OCI-LY3 (cell line): ENCODE results near the gene VPS13C.

Source experiments
- H2AFZ ChIP-seq: fragments of 200-600, 300-600 bp; shearing (Covaris generic); 2 replicates; pipeline ENCODE4 v1.6.0; 2014; ENCODE audit warnings: antibody characterized with exemption, low read depth, low read length
- H3K27ac ChIP-seq: fragments of 200-600, 300-600 bp; sonication (generic); 2 replicates; pipeline ENCODE4 v1.5.1; 2014; ENCODE audit warnings: mild to moderate bottlenecking, low read length, moderate library complexity, mixed read lengths
- H3K27me3 ChIP-seq: fragments of 200-600, 300-600 bp; sonication (generic); 2 replicates; pipeline ENCODE4 v1.6.1; 2014; ENCODE audit warnings: low read depth, low read length, mixed read lengths
- H3K36me3 ChIP-seq: fragments of 200-600, 300-600 bp; sonication (generic); replicated peaks from 2 replicates; pipeline ENCODE3; 2014; ENCODE audit warnings: low read depth, low read length, mixed read lengths
- H3K4me1 ChIP-seq: fragments of 300-600, 200-600 bp; sonication (generic); 2 replicates; pipeline ENCODE4 v1.6.1; 2014; ENCODE audit warnings: low read length, mixed read lengths
- H3K4me2 ChIP-seq: fragments of 200-600, 300-600 bp; sonication (generic); 2 replicates; pipeline ENCODE4 v1.6.1; 2014; ENCODE audit warnings: low read length, mixed read lengths
- H3K4me3 ChIP-seq: fragments of 300-600, 200-600 bp; sonication (generic); 2 replicates; pipeline ENCODE4 v1.5.1; 2014; ENCODE audit warnings: antibody characterized with exemption, mild to moderate bottlenecking, low read length, moderate library complexity
- H3K79me2 ChIP-seq: fragments of 300-600, 200-600 bp; shearing (Covaris generic); 2 replicates; pipeline ENCODE4 v1.6.1; 2014; ENCODE audit warnings: mild to moderate bottlenecking, low read length, mixed read lengths
- H3K9ac ChIP-seq: fragments of 300-600, 200-600 bp; shearing (Covaris generic); 2 replicates; pipeline ENCODE4 v1.6.0; 2014; ENCODE audit warnings: mild to moderate bottlenecking, low read length, moderate library complexity
- H3K9me3 ChIP-seq: fragments of 200-600, 300-600 bp; shearing (Covaris generic); 2 replicates; pipeline ENCODE4 v1.6.1; 2014; ENCODE audit warnings: low read length, mixed read lengths; ENCODE audit not compliant: insufficient read depth
- H4K20me1 ChIP-seq: fragments of 200-600, 300-600 bp; sonication (generic); 2 replicates; pipeline ENCODE4 v1.6.1; 2016; ENCODE audit warnings: low read length, mixed read lengths; ENCODE audit not compliant: insufficient read depth
- CTCF ChIP-seq: fragments of 200-600, 300-600 bp; sonication (generic); IDR thresholded peaks from 2 replicates; pipeline ENCODE4 v1.5.1; 2014; ENCODE audit warnings: antibody characterized with exemption, low read length, low read depth
- EZH2phosphoT487 ChIP-seq: fragments of 200-600 bp; shearing (Covaris generic); IDR thresholded peaks from 2 replicates; pipeline ENCODE4 v1.6.1; 2018; ENCODE audit warnings: antibody characterized with exemption, mixed run types, low read depth

The VPS13C gene

GRCh38 chr15:62046078-62046743, 14.0 kb downstream of the VPS13C start:
- peak overlapping the region; percentile 92 for H3K4me2 ChIP-seq
- H3K27me3 ChIP-seq: no peaks in the 10 kb centered on the region
- H3K79me2 ChIP-seq: peaks cover 62% of the 10 kb centered on the region
- H3K9me3 ChIP-seq: no peaks in the 10 kb centered on the region
- H3K4me1 ChIP-seq: peaks cover 35% of the 10 kb centered on the region
- H2AFZ ChIP-seq: no peak overlapping the region
- H3K9ac ChIP-seq: peak overlapping the region; percentile 32; the same call in 1 of the 2 replicates
- TF ChIP-seq EZH2phosphoT487 (no peak), CTCF (no peak)
- H3K36me3 ChIP-seq: peaks cover 22% of the 10 kb centered on the region
- peak overlapping the region; percentile 69 for H3K4me3 ChIP-seq
- peak overlapping the region; percentile 67 for H3K27ac ChIP-seq
- H4K20me1 ChIP-seq: peaks cover 44% of the 10 kb centered on the region

GRCh38 chr15:62035256-62035924, 24.9 kb downstream of the VPS13C start:
- no peak for TF ChIP-seq CTCF
- no peak for TF ChIP-seq EZH2phosphoT487
- Histone ChIP-seq H3K4me2 (no peak overlapping the region), H3K9ac (no peak overlapping the region), H3K9me3 (no peaks in the 10 kb centered on the region), H2AFZ (no peak overlapping the region), H3K4me1 (peaks cover 6% of the 10 kb centered on the region; the same call in 1 of the 2 replicates), H3K4me3 (no peak overlapping the region), H4K20me1 (0 out of 2 replicates have a peak, but pooled peaks cover 3% of the 10 kb centered on the region), H3K27me3 (no peaks in the 10 kb centered on the region), H3K79me2 (peaks cover 2% of the 10 kb centered on the region; the same call in 1 of the 2 replicates), H3K27ac (no peak overlapping the region), H3K36me3 (peaks cover 23% of the 10 kb centered on the region)

GRCh38 chr15:62027916-62028315, 32.3 kb downstream of the VPS13C start:
- Histone ChIP-seq H4K20me1 (no peaks in the 10 kb centered on the region), H2AFZ (no peak overlapping the region), H3K4me3 (peak overlapping the region; percentile 34), H3K36me3 (peaks cover 46% of the 10 kb centered on the region), H3K27ac (peak overlapping the region; percentile 85), H3K27me3 (no peaks in the 10 kb centered on the region), H3K9ac (peak overlapping the region; percentile 49), H3K4me1 (peaks cover 32% of the 10 kb centered on the region), H3K4me2 (peak overlapping the region; percentile 74), H3K79me2 (peaks cover 5% of the 10 kb centered on the region; the same call in 1 of the 2 replicates), H3K9me3 (no peaks in the 10 kb centered on the region)
- TF ChIP-seq EZH2phosphoT487 (no peak), CTCF (no peak)

- no peak for TF ChIP-seq EZH2phosphoT487
- TF ChIP-seq CTCF: no peak
- H3K36me3 ChIP-seq: peaks cover 49% of the 10 kb centered on the region
- peaks cover 5% of the 10 kb centered on the region; the same call in 1 of the 2 replicates for H3K79me2 ChIP-seq
- peaks cover 32% of the 10 kb centered on the region for H3K4me1 ChIP-seq
- peak overlapping the region; percentile 74 for H3K4me2 ChIP-seq
- H3K27me3 ChIP-seq: no peaks in the 10 kb centered on the region
- H3K4me3 ChIP-seq: peak overlapping the region; percentile 61
- peak overlapping the region; percentile 49 for H3K9ac ChIP-seq
- H2AFZ ChIP-seq: no peak overlapping the region
- peak overlapping the region; percentile 85 for H3K27ac ChIP-seq
- no peaks in the 10 kb centered on the region for H3K9me3 ChIP-seq
- no peaks in the 10 kb centered on the region for H4K20me1 ChIP-seq
Measured at GRCh38 chr15:62027263-62027565, 33.0 kb downstream of the VPS13C start.
